ENCODE measurements around the gene MAGI2.

GRCh38 chr7:78529392-78529791 is 924.1 kb downstream of the MAGI2 start:
- no peak for TF ChIP-seq CTCF (IDR thresholded peaks at IDR 0.05; ENCODE audit: low read depth, low read length, poor library complexity, severe bottlenecking)
- TF ChIP-seq EZH2phosphoT487 (IDR thresholded peaks at IDR 0.05; ENCODE audit: borderline replicate concordance, low read length) = no peak
